Stomach (tissue), 8 donors: ENCODE data around the gene PRSS21. TPM values are rescaled to one million over a fixed set of nuclear protein-coding genes. Genes with fewer than 3 reads are reported as not detected.

Experiments
- polyA plus RNA-seq, 3 donors: library from polyadenylated mRNA; stranded (reverse); fragments of 200-250 nt; gene quantifications; one replicate each; pipeline ENCODE4 v1.2.3, GENCODE V29; 2013
- small RNA-seq, 4 donors: library from RNA; depleted of rRNA; stranded (forward); fragments of <200 nt; gene quantifications; one replicate each; pipeline ENCODE3, GENCODE V24; 2016
- total RNA-seq, 5 donors: library from RNA; depleted of rRNA; stranded (reverse); fragments of >200 nt; gene quantifications; one replicate each; pipeline versions ENCODE4 v1.1.0 to v1.2.3, GENCODE V29; 2014 to 2016
- donor health status: healthy with polysubstance abuse.
- donor health status: Bipolar disorder and iron deficiency.
- donor health status: healthy.

PRSS21 gene
- total and polyA plus RNA-seq, 8 donors = 0.50 to 2.9 (median 0.88) TPM; not detected in 4

Small RNA genes within 50 kb of the gene (small RNA-seq; reads per million reads assigned to genes)
- 0 reads per million in 4 donors for gene SNORA3C

Other genes with a start within 250 kb of the PRSS21 start
- gene KCTD5, start 134.7 kb upstream of the PRSS21 start, total RNA-seq = 10 to 100 TPM in 4 of 5 donors, under 1 TPM in 1; 0.89 to 45.6 (median 27.2) TPM
- 10 to 100 TPM; 14.4 to 28.6 (median 14.7) TPM for gene KCTD5, start 134.7 kb upstream of the PRSS21 start, polyA plus RNA-seq
- gene PRSS27, start 97.0 kb upstream of the PRSS21 start, total RNA-seq = under 1 TPM in 1 of 5 donors, not detected in 4; 0.55 TPM
- 10 to 100 TPM in 1 of 3 donors, under 1 TPM in 2; 0.50 to 74.4 (median 0.76) TPM for gene PRSS27, start 97.0 kb upstream of the PRSS21 start, polyA plus RNA-seq
- 1,000 to 10,000 TPM in 2 of 5 donors, 100 to 1,000 TPM in 3; 142 to 2,165 (median 929) TPM for gene SRRM2, start 64.6 kb upstream of the PRSS21 start, total RNA-seq
- gene SRRM2, start 64.6 kb upstream of the PRSS21 start, polyA plus RNA-seq = 100 to 1,000 TPM; 151 to 384 (median 321) TPM
- 100 to 1,000 TPM in 4 of 5 donors, 10 to 100 TPM in 1; 68.1 to 279 (median 174) TPM for gene ELOB, start 40.0 kb upstream of the PRSS21 start, total RNA-seq
- gene ELOB, start 40.0 kb upstream of the PRSS21 start, polyA plus RNA-seq = 100 to 1,000 TPM; 386 to 713 (median 456) TPM
- gene PRSS33, start 29.7 kb upstream of the PRSS21 start, total RNA-seq = not detected
- gene PRSS33, start 29.7 kb upstream of the PRSS21 start, polyA plus RNA-seq = not detected
- gene PRSS41, start 18.8 kb upstream of the PRSS21 start, total RNA-seq = not detected
- not detected for gene PRSS41, start 18.8 kb upstream of the PRSS21 start, polyA plus RNA-seq
- 10 to 100 TPM in 2 of 5 donors, not detected in 3; 15.6 to 39.0 TPM for gene ZG16B, start 13.1 kb downstream of the PRSS21 start, total RNA-seq
- gene ZG16B, start 13.1 kb downstream of the PRSS21 start, polyA plus RNA-seq = 10 to 100 TPM; 13.0 to 35.4 (median 22.3) TPM
- gene PRSS22, start 40.9 kb downstream of the PRSS21 start, total RNA-seq = 10 to 100 TPM in 2 of 5 donors, 1 to 10 TPM in 2, not detected in 1; 1.8 to 33.2 (median 9.8) TPM
- 10 to 100 TPM in 2 of 3 donors, 1 to 10 TPM in 1; 5.2 to 62.2 (median 22.7) TPM for gene PRSS22, start 40.9 kb downstream of the PRSS21 start, polyA plus RNA-seq
- 10 to 100 TPM; 19.6 to 76.4 (median 52.4) TPM for gene FLYWCH2, start 66.0 kb downstream of the PRSS21 start, total RNA-seq
- gene FLYWCH2, start 66.0 kb downstream of the PRSS21 start, polyA plus RNA-seq = 10 to 100 TPM; 30.1 to 43.4 (median 39.0) TPM
- 100 to 1,000 TPM in 1 of 5 donors, 10 to 100 TPM in 4; 10.5 to 121 (median 26.5) TPM for gene FLYWCH1, start 94.7 kb downstream of the PRSS21 start, total RNA-seq
- gene FLYWCH1, start 94.7 kb downstream of the PRSS21 start, polyA plus RNA-seq = 10 to 100 TPM in 2 of 3 donors, 1 to 10 TPM in 1; 8.1 to 18.1 (median 12.0) TPM
- gene KREMEN2, start 147.0 kb downstream of the PRSS21 start, total RNA-seq = under 1 TPM in 1 of 5 donors, not detected in 4; 0.37 TPM
- 1 to 10 TPM in 1 of 3 donors, not detected in 2; 1.1 TPM for gene KREMEN2, start 147.0 kb downstream of the PRSS21 start, polyA plus RNA-seq
- 10 to 100 TPM in 2 of 5 donors, 1 to 10 TPM in 3; 4.8 to 43.2 (median 8.4) TPM for gene PAQR4, start 152.1 kb downstream of the PRSS21 start, total RNA-seq
- 10 to 100 TPM in 2 of 3 donors, 1 to 10 TPM in 1; 2.7 to 15.3 (median 10.9) TPM for gene PAQR4, start 152.1 kb downstream of the PRSS21 start, polyA plus RNA-seq
- gene PKMYT1, start 163.2 kb downstream of the PRSS21 start, total RNA-seq = 10 to 100 TPM in 2 of 5 donors, 1 to 10 TPM in 3; 2.4 to 19.3 (median 9.6) TPM
- gene PKMYT1, start 163.2 kb downstream of the PRSS21 start, polyA plus RNA-seq = 10 to 100 TPM in 1 of 3 donors, 1 to 10 TPM in 2; 1.8 to 15.9 (median 9.5) TPM
- not detected for gene CLDN9, start 195.7 kb downstream of the PRSS21 start, total RNA-seq
- under 1 TPM in 2 of 3 donors, not detected in 1; 0.28 to 0.31 TPM for gene CLDN9, start 195.7 kb downstream of the PRSS21 start, polyA plus RNA-seq
- not detected for gene CLDN6, start 200.9 kb downstream of the PRSS21 start, total RNA-seq
- not detected for gene CLDN6, start 200.9 kb downstream of the PRSS21 start, polyA plus RNA-seq
- gene TNFRSF12A, start 203.1 kb downstream of the PRSS21 start, total RNA-seq = 100 to 1,000 TPM in 2 of 5 donors, 10 to 100 TPM in 2, 1 to 10 TPM in 1; 1.8 to 134 (median 77.2) TPM
- gene TNFRSF12A, start 203.1 kb downstream of the PRSS21 start, polyA plus RNA-seq = 100 to 1,000 TPM in 1 of 3 donors, 10 to 100 TPM in 2; 20.3 to 117 (median 25.8) TPM
- gene HCFC1R1, start 206.7 kb downstream of the PRSS21 start, total RNA-seq = 10 to 100 TPM; 11.0 to 94.7 (median 21.7) TPM
- gene HCFC1R1, start 206.7 kb downstream of the PRSS21 start, polyA plus RNA-seq = 100 to 1,000 TPM in 2 of 3 donors, 10 to 100 TPM in 1; 71.7 to 128 (median 102) TPM
- 10 to 100 TPM in 4 of 5 donors, not detected in 1; 10.5 to 97.9 (median 22.2) TPM for gene THOC6, start 206.8 kb downstream of the PRSS21 start, total RNA-seq
- gene THOC6, start 206.8 kb downstream of the PRSS21 start, polyA plus RNA-seq = 10 to 100 TPM; 15.3 to 39.0 (median 32.8) TPM
- gene BICDL2, start 219.7 kb downstream of the PRSS21 start, total RNA-seq = 100 to 1,000 TPM in 1 of 5 donors, 10 to 100 TPM in 4; 18.4 to 693 (median 59.4) TPM
- gene BICDL2, start 219.7 kb downstream of the PRSS21 start, polyA plus RNA-seq = 10 to 100 TPM; 26.0 to 79.7 (median 29.0) TPM
- 1 to 10 TPM in 2 of 5 donors, not detected in 3; 1.1 to 1.6 TPM for gene MMP25, start 229.3 kb downstream of the PRSS21 start, total RNA-seq
- 1 to 10 TPM in 1 of 3 donors, under 1 TPM in 2; 0.48 to 2.9 (median 0.61) TPM for gene MMP25, start 229.3 kb downstream of the PRSS21 start, polyA plus RNA-seq
- 100 to 1,000 TPM in 1 of 5 donors, 10 to 100 TPM in 3, 1 to 10 TPM in 1; 9.9 to 504 (median 90.4) TPM for gene IL32, start 248.4 kb downstream of the PRSS21 start, total RNA-seq
- gene IL32, start 248.4 kb downstream of the PRSS21 start, polyA plus RNA-seq = 100 to 1,000 TPM in 1 of 3 donors, 10 to 100 TPM in 2; 56.3 to 129 (median 60.9) TPM